Neural crest cell (in vitro differentiated cells): ENCODE results near the gene LAMA1. TPM values are rescaled to one million over a fixed set of nuclear protein-coding genes. Genes with fewer than 3 reads are reported as not detected.

Experiments
- DNase-seq: peaks from one replicate; pipeline ENCODE4 v3.0.0; 2021; ENCODE audit warnings: low read depth, mixed read lengths, low spot score
- H3K27ac Mint-ChIP-seq: one replicate; pipeline ENCODE4 v1.8.0; 2021; ENCODE audit warnings: mild to moderate bottlenecking, mixed read lengths; ENCODE audit not compliant: unreplicated experiment
- H3K27me3 Mint-ChIP-seq: 2 replicates; pipeline ENCODE4 v1.8.0; 2021; ENCODE audit warnings: low read depth, mild to moderate bottlenecking, mixed read lengths
- H3K36me3 Mint-ChIP-seq: 2 replicates; pipeline ENCODE4 v1.8.0; 2021; ENCODE audit warnings: low read depth, mild to moderate bottlenecking, mixed read lengths
- H3K4me1 Mint-ChIP-seq: 2 replicates; pipeline ENCODE4 v1.8.0; 2021; ENCODE audit warnings: mixed read lengths
- H3K4me3 Mint-ChIP-seq: one replicate; pipeline ENCODE4 v1.8.0; 2021; ENCODE audit warnings: mild to moderate bottlenecking, mixed read lengths
- H3K9me3 Mint-ChIP-seq: 2 replicates; pipeline ENCODE4 v1.8.0; 2021; ENCODE audit warnings: mixed read lengths
- total RNA-seq: library from RNA; stranded (reverse); gene quantifications from 2 replicates; pipeline ENCODE4 v1.2.1, GENCODE V29; 2021
- TF ChIP-seq, protein P1 (sequence below): fragments of 200-600 bp; sonication (generic); conservative IDR thresholded peaks from 2 replicates; pipeline ENCODE4 v1.5.0; 2021; ENCODE audit warnings: antibody characterized with exemption, mild to moderate bottlenecking

The LAMA1 gene
- total RNA-seq, 1 donor from 2014 or later: 102 TPM

DNA sequence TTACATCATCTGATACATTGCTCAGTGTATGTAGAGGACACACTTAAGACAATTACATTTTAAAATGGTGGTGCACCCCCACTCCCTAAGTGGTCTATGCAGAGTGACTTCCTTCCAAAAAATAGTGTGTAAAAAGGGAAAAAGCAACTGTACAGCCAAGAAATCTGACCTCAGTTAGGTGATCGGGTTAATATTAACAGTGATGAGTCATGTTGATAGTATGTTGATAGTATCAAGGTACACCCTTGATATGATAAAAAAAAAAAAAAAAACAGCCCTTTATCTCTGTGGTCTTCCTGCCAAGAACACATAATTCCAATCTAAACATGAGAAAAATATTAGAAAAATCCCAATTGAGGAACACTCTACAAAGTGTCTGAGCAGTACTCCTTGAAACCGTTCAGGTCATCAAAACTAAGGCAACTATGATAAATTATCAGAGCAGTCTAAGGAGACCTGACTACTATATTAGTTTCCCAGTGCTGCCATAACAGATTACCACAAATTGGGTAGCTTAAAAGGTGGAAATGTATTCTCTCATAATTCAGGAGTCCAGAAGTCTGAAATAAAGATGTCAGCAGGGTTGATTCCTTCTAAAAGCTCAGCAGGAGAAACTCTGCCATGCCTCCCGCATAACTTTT lies 216.2 kb downstream of the LAMA1 start:
- Mint-ChIP-seq H3K4me1 (no peaks in the 10 kb centered on the region), H3K4me3 (no peak overlapping the region), H3K27me3 (no peaks in the 10 kb centered on the region), H3K27ac (no peak overlapping the region), H3K9me3 (peaks cover 13% of the 10 kb centered on the region), H3K36me3 (peaks cover 34% of the 10 kb centered on the region)
- DNase-seq: no peak
- TF ChIP-seq, protein P1, sequence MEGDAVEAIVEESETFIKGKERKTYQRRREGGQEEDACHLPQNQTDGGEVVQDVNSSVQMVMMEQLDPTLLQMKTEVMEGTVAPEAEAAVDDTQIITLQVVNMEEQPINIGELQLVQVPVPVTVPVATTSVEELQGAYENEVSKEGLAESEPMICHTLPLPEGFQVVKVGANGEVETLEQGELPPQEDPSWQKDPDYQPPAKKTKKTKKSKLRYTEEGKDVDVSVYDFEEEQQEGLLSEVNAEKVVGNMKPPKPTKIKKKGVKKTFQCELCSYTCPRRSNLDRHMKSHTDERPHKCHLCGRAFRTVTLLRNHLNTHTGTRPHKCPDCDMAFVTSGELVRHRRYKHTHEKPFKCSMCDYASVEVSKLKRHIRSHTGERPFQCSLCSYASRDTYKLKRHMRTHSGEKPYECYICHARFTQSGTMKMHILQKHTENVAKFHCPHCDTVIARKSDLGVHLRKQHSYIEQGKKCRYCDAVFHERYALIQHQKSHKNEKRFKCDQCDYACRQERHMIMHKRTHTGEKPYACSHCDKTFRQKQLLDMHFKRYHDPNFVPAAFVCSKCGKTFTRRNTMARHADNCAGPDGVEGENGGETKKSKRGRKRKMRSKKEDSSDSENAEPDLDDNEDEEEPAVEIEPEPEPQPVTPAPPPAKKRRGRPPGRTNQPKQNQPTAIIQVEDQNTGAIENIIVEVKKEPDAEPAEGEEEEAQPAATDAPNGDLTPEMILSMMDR: no peak

DNA sequence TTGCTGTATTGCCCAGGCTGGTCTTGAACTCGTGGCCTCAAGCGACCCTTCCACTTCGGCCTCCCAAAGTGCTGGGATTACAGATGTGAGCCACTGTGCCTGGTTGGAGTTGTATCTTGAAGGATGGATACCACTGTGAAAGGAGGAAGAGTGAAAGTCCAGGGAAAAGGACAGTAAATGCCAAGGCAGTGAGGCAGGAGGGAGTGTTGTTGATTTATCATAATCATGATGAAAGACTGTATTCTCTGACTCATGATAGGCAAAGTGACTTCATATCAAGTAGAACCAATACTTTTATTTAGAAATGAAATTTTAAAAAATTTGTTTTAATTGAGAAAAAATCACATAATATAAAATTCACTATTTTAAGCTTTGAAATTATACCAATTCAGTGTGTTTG lies 225.8 kb downstream of the LAMA1 start:
- Mint-ChIP-seq H3K36me3 (peaks cover 8% of the 10 kb centered on the region), H3K9me3 (no peaks in the 10 kb centered on the region), H3K27me3 (no peaks in the 10 kb centered on the region), H3K4me1 (peaks cover 6% of the 10 kb centered on the region), H3K27ac (no peak overlapping the region), H3K4me3 (no peak overlapping the region)
- DNase-seq: no peak
- TF ChIP-seq, protein P1: no peak

Other genes starting within 250 kb of the LAMA1 start
- not detected in 2 replicates for gene LRRC30, start 113.3 kb upstream of the LAMA1 start, total RNA-seq